Measurements from ENCODE around the gene CALML4.

The CALML4 gene, protein sequence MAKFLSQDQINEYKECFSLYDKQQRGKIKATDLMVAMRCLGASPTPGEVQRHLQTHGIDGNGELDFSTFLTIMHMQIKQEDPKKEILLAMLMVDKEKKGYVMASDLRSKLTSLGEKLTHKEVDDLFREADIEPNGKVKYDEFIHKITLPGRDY

DNA sequence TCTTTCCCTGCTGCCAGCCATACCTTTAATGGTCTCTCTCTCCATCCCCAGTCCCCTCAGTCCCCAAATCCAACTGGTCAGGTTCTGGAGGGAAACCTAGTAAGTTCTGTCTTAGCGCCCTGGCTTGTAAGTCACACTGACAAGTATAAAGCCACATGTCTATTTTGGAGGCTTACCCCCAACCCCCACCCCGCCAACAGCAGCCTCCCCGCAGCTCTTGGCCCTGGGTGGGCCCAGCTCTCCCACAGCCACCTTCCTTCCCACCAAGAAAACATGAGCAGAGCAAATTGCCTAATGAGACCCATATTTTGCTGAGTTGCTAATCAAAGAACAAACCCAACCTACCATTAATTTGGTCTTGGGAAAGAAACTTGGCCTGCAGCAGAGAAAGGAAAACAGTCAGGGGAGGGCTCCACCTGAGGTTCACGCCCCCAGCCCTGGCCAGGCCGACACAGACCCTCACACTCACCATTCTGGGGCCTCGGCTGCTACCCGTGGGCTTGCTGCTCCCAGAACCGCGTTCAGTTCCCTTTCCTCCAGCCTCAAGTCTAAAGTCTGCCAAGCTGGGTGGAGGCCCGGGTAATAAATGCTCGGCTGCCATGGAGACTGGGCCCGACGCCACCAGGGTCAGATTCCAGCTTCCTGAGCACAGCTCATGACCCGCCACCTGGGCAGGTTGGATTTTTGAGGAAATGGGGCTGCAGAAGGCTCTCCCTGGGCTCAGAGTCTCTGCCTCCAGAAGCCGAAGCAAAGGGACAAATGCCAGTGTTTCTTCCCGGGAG lies at the start of gene CALML4:
TSS of gene CALML4 (minus strand) at position 557 of the 782 bp plus-strand sequence. CDS start at position 472, 85 bp downstream.
- TF ChIP-seq, protein P1, sequence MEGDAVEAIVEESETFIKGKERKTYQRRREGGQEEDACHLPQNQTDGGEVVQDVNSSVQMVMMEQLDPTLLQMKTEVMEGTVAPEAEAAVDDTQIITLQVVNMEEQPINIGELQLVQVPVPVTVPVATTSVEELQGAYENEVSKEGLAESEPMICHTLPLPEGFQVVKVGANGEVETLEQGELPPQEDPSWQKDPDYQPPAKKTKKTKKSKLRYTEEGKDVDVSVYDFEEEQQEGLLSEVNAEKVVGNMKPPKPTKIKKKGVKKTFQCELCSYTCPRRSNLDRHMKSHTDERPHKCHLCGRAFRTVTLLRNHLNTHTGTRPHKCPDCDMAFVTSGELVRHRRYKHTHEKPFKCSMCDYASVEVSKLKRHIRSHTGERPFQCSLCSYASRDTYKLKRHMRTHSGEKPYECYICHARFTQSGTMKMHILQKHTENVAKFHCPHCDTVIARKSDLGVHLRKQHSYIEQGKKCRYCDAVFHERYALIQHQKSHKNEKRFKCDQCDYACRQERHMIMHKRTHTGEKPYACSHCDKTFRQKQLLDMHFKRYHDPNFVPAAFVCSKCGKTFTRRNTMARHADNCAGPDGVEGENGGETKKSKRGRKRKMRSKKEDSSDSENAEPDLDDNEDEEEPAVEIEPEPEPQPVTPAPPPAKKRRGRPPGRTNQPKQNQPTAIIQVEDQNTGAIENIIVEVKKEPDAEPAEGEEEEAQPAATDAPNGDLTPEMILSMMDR (IDR thresholded peaks at IDR 0.05; ENCODE audit: borderline replicate concordance, insufficient read depth, low read depth, low read length), result no peak
- no peak within 1 kb of the TSS for H3K4me3 ChIP-seq (ENCODE audit: low read depth, low read length)

DNA sequence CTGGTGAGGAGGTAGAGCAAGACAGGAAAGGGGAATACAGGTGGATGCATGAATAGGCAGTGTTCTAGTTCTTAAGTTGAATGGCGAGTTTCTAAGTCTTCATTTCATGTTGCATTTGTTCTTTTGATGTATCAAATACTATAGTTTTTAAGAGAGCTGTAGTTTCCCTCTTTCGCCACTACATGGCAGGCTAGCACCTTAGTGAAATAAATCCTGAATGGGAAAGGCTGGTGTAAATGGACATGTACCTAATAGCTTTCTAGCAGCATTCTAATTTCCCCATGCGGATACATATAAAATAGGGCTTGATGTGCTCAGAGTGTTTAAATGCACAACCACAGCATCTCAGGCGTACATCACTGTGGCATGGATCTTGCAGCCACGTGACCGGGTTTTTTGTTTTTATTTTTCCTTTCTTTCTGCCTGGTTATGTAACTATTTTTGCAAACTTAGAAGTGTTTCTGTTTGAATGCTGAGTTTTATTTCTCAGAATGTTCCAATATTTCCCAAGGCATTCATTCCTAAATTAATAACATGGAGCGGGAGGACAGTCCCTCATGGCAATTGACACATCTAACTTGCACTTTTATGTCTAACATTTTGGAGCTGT lies 47.9 kb upstream of the CALML4 start:
- H3K4me3 ChIP-seq (ENCODE audit: low read depth, low read length), result no peak overlapping the region
- TF ChIP-seq, protein P1 (IDR thresholded peaks at IDR 0.05; ENCODE audit: borderline replicate concordance, insufficient read depth, low read depth, low read length), result peak; percentile 74

DNA sequence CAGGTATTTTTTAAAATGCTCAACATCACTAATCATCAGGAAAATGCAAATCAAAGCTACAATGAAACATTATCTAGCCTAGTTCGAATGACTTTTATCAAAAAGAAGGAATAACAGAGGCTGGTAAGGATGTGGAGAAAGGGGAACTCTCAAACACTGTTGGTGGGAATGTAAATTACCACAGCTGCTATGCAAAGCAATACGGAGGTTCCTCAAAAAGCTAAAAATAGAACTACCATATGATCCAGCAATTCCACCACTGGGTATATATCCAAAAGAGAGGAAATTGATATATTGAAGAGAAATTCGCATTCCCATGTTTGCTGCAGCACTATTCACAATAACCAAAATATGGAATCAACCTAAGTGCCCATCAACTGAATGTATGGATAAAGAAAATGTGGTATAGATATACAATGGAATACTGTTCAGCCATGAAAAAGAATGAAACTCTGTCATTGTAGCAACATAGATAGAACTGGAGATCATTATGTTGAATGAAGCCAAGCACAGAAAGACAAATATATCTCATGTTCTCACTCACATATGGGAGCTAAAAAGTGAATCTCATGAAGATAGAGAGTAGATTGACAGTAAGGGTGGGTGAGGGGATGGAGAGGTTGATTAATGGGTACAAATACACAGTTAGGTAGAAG lies 44.1 kb upstream of the CALML4 start:
- TF ChIP-seq, protein P1 (IDR thresholded peaks at IDR 0.05; ENCODE audit: borderline replicate concordance, insufficient read depth, low read depth, low read length), result no peak
- no peak overlapping the region for H3K4me3 ChIP-seq (ENCODE audit: low read depth, low read length)

DNA sequence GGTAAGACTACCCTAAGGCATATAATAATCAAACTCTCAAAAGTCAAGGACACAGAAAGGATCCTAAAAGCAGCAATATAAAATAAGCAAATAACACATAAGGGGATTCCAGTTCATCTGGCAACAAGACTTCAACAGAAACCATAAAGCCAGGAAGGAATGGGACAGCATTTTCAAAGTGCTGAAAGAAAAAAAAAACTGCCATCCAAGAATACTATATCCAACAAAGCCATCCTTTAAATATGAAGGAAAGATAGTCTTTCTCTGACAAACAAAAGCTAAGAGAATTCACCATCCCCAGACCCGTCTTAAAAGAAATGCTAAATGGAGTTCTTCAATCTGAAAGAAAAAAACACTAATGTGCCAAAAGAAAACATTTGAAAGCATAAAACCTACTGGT lies 39.1 kb upstream of the CALML4 start:
- TF ChIP-seq, protein P1 (IDR thresholded peaks at IDR 0.05; ENCODE audit: borderline replicate concordance, insufficient read depth, low read depth, low read length), result no peak
- no peak overlapping the region for H3K4me3 ChIP-seq (ENCODE audit: low read depth, low read length)

DNA sequence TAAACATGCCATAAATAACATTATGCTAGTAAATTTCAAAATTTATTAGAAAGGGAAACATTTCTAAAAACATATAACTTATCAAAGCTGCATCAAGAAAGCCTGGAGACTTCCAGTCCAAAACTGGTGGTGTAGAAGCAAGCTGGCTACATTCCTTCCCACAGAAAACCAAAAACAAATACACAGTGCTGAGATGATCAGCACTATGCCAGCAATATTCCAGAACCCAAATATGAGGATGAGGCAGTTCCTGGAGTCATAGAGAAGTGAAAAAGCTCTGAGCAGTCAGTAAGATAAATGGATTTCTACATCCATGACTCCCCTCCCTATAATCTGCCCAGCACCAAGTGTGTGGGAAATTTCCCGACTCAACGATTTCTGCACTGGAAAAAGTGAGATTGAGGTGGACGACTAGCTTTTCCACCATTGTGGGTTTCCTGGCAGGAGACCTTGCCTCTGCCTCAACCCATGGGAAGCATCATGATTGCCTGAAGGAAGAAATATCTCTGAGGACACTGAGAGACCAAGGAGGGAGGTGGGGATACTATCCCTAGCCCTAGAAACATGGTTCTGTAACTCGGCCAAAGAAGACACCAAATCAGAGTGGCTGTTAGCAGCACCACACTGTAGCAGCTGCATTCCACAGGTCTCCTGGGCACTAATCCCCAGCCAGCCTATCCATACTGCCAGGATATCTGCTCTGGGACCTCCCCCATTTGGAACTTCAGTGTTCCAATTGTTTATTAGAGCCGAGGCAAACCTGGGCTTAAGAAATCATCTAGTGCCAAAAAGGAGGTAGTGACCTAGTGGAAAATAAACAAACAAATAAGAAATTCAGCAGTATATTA lies 36.2 kb upstream of the CALML4 start:
- TF ChIP-seq, protein P1 (IDR thresholded peaks at IDR 0.05; ENCODE audit: borderline replicate concordance, insufficient read depth, low read depth, low read length), result no peak

DNA sequence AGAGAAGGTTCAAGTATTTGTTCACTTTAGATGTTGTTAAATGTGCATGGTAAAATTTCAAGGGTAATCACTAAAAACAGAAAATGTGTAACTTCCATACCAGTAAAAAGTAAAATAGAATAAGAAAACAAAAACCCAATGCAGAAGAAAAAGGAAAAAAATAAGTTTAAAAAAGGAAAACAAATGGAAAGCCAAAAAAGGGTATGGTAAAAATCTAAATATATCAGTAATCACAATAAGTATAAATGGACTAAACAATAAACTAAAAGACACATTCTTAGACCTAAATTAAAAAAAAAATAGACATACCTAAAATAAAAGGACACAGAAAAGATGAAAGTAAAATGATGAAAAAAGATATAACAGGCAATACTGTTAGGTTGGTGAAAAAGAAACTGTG lies 33.9 kb upstream of the CALML4 start:
- TF ChIP-seq, protein P1 (IDR thresholded peaks at IDR 0.05; ENCODE audit: borderline replicate concordance, insufficient read depth, low read depth, low read length), result no peak

More for the DNA sequence above, 36.2 kb upstream of the CALML4 start:
- H3K4me3 ChIP-seq (ENCODE audit: low read depth, low read length), result no peak overlapping the region

More for the DNA sequence above, 33.9 kb upstream of the CALML4 start:
- no peak overlapping the region for H3K4me3 ChIP-seq (ENCODE audit: low read depth, low read length)
